MCF 10A (cell line): ENCODE results near the gene UBE3C. TPM values are rescaled to one million over a fixed set of nuclear protein-coding genes. Genes with fewer than 3 reads are reported as not detected.

Source experiments
- BruUV-seq: library from RNA; stranded (reverse); fragments of 400-500 nt; replicated peaks from 2 replicates; lab custom pipeline; 2021; lab: Mats Ljungman, UMichigan
- CTCF ChIA-PET: fragments of 300-600 bp; sonication (Branson Sonifier 250); formaldehyde crosslinking; extraction: SDS; loops from one replicate; lab custom pipeline; 2021; ENCODE audit warnings: antibody characterized with exemption, inconsistent platforms; lab: Yijun Ruan, JAX
- POLR2A ChIA-PET: fragments of 300-600, 350-650 bp; sonication (Branson Sonifier 250); formaldehyde crosslinking; extraction: SDS; loops from one replicate; lab custom pipeline; 2020; ENCODE audit warnings: antibody characterized with exemption, inconsistent platforms; lab: Yijun Ruan, JAX
- DNase-seq: peaks from one replicate; pipeline ENCODE4 v3.0.0-alpha.2; 2018; ENCODE audit not compliant: unreplicated experiment
- H3K27ac Mint-ChIP-seq: one replicate; pipeline ENCODE4 v1.8.0; 2022; ENCODE audit warnings: mild to moderate bottlenecking, low read depth, mixed read lengths; ENCODE audit not compliant: unreplicated experiment
- H3K27me3 Mint-ChIP-seq: one replicate; pipeline ENCODE4 v1.8.0; 2022; ENCODE audit warnings: mixed read lengths; ENCODE audit not compliant: insufficient read depth, unreplicated experiment
- H3K36me3 Mint-ChIP-seq: one replicate; pipeline ENCODE4 v1.8.0; 2022; ENCODE audit warnings: mild to moderate bottlenecking, moderate library complexity, mixed read lengths; ENCODE audit not compliant: insufficient read depth, unreplicated experiment
- H3K4me1 Mint-ChIP-seq: one replicate; pipeline ENCODE4 v1.8.0; 2022; ENCODE audit warnings: mixed read lengths; ENCODE audit not compliant: insufficient read depth, unreplicated experiment
- H3K4me3 Mint-ChIP-seq: one replicate; pipeline ENCODE4 v1.8.0; 2022; ENCODE audit warnings: mild to moderate bottlenecking, moderate library complexity, mixed read lengths; ENCODE audit not compliant: unreplicated experiment
- H3K9me3 Mint-ChIP-seq: one replicate; pipeline ENCODE4 v1.8.0; 2022; ENCODE audit warnings: mixed read lengths; ENCODE audit not compliant: unreplicated experiment
- CTCF ChIP-seq: fragments of 200-600 bp; IDR thresholded peaks from one replicate; pipeline ENCODE4 v1.8.0; 2022; ENCODE audit warnings: antibody characterized with exemption, mild to moderate bottlenecking; ENCODE audit not compliant: unreplicated experiment
- intact Hi-C: fragments of 100-400 bp; cut with micrococcal nuclease; formaldehyde crosslinking; loops from 2 replicates; pipeline ENCODE4 v1.14.1; 2022
- total RNA-seq: library from RNA; stranded (reverse); gene quantifications from 2 replicates; pipeline ENCODE4 v1.2.3, GENCODE V29; 2022

UBE3C gene
- total RNA-seq, 1 experiment from 2014 or later = 72.8 TPM

DNA sequence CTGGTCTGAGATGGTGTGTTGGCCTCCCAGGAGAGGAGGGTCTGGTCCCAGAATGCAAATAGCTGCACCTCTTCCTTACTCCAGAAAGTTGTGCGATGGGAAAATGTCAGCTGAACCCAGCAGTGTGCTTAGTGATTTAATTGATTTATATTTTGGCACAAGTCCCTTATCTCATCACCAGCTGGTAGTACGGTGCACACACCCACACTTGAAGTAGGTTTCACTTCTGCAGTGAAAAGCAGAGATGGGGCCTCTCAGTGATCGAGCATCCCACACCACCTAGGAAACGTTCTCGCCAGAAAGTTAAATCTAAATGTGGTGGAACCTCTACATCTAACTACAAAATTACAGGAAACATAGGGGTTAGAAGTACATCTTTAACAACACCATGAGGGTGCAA, 80.4 kb downstream of the UBE3C start:
- Mint-ChIP-seq H3K4me3 (no peak overlapping the region), H3K9me3 (no peaks in the 10 kb centered on the region), H3K4me1 (no peaks in the 10 kb centered on the region), H3K36me3 (peaks cover 91% of the 10 kb centered on the region), H3K27ac (no peak overlapping the region), H3K27me3 (no peaks in the 10 kb centered on the region)
- intact Hi-C loops = no loop called here
- no peak for TF ChIP-seq CTCF
- POLR2A ChIA-PET = interaction anchor here (0.6 kb wide), 1 partner anchor 252 kb away, joined by 3 read pairs; no protein-coding TSS in a partner anchor
- no peak for DNase-seq
- CTCF ChIA-PET = interaction anchor here (1.0 to 1.6 kb wide), 2 partner anchors 11 to 34 kb away, joined by 3 read pairs; no protein-coding TSS in a partner anchor
- BruUV-seq = no TSS peak

- BruUV-seq = no TSS peak
- Mint-ChIP-seq H3K27ac (no peak overlapping the region), H3K9me3 (no peaks in the 10 kb centered on the region), H3K27me3 (no peaks in the 10 kb centered on the region), H3K4me3 (no peak overlapping the region), H3K4me1 (no peaks in the 10 kb centered on the region), H3K36me3 (peaks cover 88% of the 10 kb centered on the region)
- TF ChIP-seq CTCF = no peak
- DNase-seq = no peak
- POLR2A ChIA-PET = no interaction called here
- CTCF ChIA-PET = interaction anchor here (0.6 to 1.5 kb wide), 4 partner anchors 12 to 162 kb away, joined by 3 to 4 read pairs (median 3); no protein-coding TSS in a partner anchor
- intact Hi-C loops = loop anchor here (10.0 kb wide), 1 partner anchor 246 kb away; no protein-coding TSS in a partner anchor
Measured at GRCh38 chr7:157220916-157221569, 82.3 kb downstream of the UBE3C start.

DNA sequence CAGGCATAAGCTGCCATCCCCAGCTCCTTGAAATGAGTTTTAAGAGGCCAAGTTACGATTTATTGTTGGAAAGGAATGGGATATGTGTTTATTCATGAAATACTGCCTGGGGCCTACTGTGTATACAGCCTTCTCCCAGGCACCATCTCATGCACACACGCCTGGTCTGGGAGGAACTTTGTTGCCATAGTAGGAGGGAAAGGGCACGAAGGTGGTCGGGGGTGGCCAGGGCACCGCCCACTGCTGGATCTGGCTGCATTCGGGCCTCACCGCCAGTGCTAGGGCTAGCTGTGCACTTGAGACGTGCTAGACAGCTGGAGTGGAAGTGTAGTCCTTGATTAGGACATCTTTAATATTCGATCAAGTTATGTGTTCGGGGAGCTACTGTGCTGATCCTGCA, 84.0 kb downstream of the UBE3C start:
- ChIA-PET CTCF (interaction anchor here (0.8 to 1.8 kb wide), 2 partner anchors 26 to 97 kb away, joined by 3 to 4 read pairs; no protein-coding TSS in a partner anchor), POLR2A (interaction anchor here (1.5 kb wide), 1 partner anchor 14 kb away, joined by 4 read pairs; no protein-coding TSS in a partner anchor)
- Mint-ChIP-seq H3K4me1 (no peaks in the 10 kb centered on the region), H3K36me3 (peaks cover 86% of the 10 kb centered on the region), H3K27ac (peak overlapping the region; percentile 42), H3K4me3 (no peak overlapping the region), H3K9me3 (no peaks in the 10 kb centered on the region), H3K27me3 (no peaks in the 10 kb centered on the region)
- TF ChIP-seq CTCF = no peak
- DNase-seq = no peak
- BruUV-seq = no TSS peak
- intact Hi-C loops = loop anchor here (10.0 kb wide), 1 partner anchor 248 kb away; no protein-coding TSS in a partner anchor

- H3K4me1 Mint-ChIP-seq = no peaks in the 10 kb centered on the region
- ChIA-PET CTCF (interaction anchor here (0.6 to 1.3 kb wide), 8 partner anchors 8 to 1322 kb away, joined by 3 to 7 read pairs (median 4); no protein-coding TSS in a partner anchor), POLR2A (interaction anchor here (0.5 to 1.2 kb wide), 3 partner anchors 11 to 159 kb away, joined by 3 to 4 read pairs (median 4); no protein-coding TSS in a partner anchor)
Measured at GRCh38 chr7:157224627-157225026, 85.9 kb downstream of the UBE3C start.

More at GRCh38 chr7:157224627-157225026, 85.9 kb downstream of the UBE3C start:
- BruUV-seq = no TSS peak
- peak; percentile 12 for TF ChIP-seq CTCF
- H3K27me3 Mint-ChIP-seq = no peaks in the 10 kb centered on the region
- no peak overlapping the region for H3K27ac Mint-ChIP-seq
- H3K4me3 Mint-ChIP-seq = no peak overlapping the region
- H3K36me3 Mint-ChIP-seq = peaks cover 83% of the 10 kb centered on the region
- H3K9me3 Mint-ChIP-seq = no peaks in the 10 kb centered on the region
- no peak for DNase-seq
- intact Hi-C loops = loop anchor here (10.0 kb wide), 1 partner anchor 250 kb away; no protein-coding TSS in a partner anchor
